ENCODE data around the gene HLA-A. TPM values are rescaled to one million over a fixed set of nuclear protein-coding genes. Genes with fewer than 3 reads are reported as not detected.
A peak's percentile ranks its signal among the peaks of the same experiment; 100 is the strongest.
"Not testable (repeated sequence)": the region's sequence is repeated elsewhere in the genome, so short reads cannot be mapped to it uniquely, and the experiment has no call there.

HLA-A gene
- total and polyA plus RNA-seq, 5 donors from 2014 or later, result 2,388 to 5,572 (median 3,890) TPM

- Histone ChIP-seq H3K36me3 (ENCODE audit: control insufficient read depth, insufficient read depth, low read length) (no peaks in the 10 kb centered on the region), H3K27me3 (ENCODE audit: control insufficient read depth, insufficient read depth, low read length) (no peaks in the 10 kb centered on the region), H3K9me3 (ENCODE audit: control insufficient read depth in 2 of 2, low read length in 2 of 2) (no peaks in the 10 kb centered on the region), H3K27ac (ENCODE audit: insufficient read depth, low read length, poor library complexity, severe bottlenecking) (peak overlapping the region; percentile 96), H3K4me3 (ENCODE audit: low read depth, low read length) (no peak overlapping the region), H3K4me1 (ENCODE audit: control insufficient read depth, insufficient read depth, low read length, poor library complexity, severe bottlenecking) (peaks cover 20% of the 10 kb centered on the region)
- DNase-seq (no peak), ATAC-seq (ENCODE audit: low read depth in 2 of 2) (no peak)
- Mint-ChIP-seq H3K9me3 (no peaks in the 10 kb centered on the region), H3K27ac (peak overlapping the region; percentile 98 to 99 (median 99)), H3K4me3 (peak overlapping the region in 3 of 4 donors; percentile 87 to 95 (median 92)), H3K36me3 (peaks cover 9% of the 10 kb centered on the region), H3K27me3 (no peaks in the 10 kb centered on the region), H3K4me1 (peaks cover 0 to 27% (median 12%) of the 10 kb centered on the region in 4 donors)
Measured at GRCh38 chr6:29925321-29925720, 17.0 kb upstream of the HLA-A start.

- Mint-ChIP-seq H3K9me3 (no peaks in the 10 kb centered on the region), H3K4me1 (peaks cover 0 to 27% (median 12%) of the 10 kb centered on the region in 4 donors), H3K4me3 (peak overlapping the region in 3 of 4 donors; percentile 87 to 95 (median 92)), H3K36me3 (peaks cover 9% of the 10 kb centered on the region), H3K27me3 (no peaks in the 10 kb centered on the region), H3K27ac (peak overlapping the region; percentile 98 to 99 (median 99))
- no peaks in the 10 kb centered on the region for H3K9me3 ChIP-seq (ENCODE audit: control insufficient read depth in 2 of 2, low read length in 2 of 2)
- no peaks in the 10 kb centered on the region for H3K27me3 ChIP-seq (ENCODE audit: control insufficient read depth, insufficient read depth, low read length)
- peak overlapping the region; percentile 67 for H3K4me3 ChIP-seq (ENCODE audit: low read depth, low read length)
- H3K27ac ChIP-seq (ENCODE audit: insufficient read depth, low read length, poor library complexity, severe bottlenecking), result peak overlapping the region; percentile 96
- DNase-seq (peak in 1 of 3 donors; percentile 19), ATAC-seq (ENCODE audit: low read depth in 2 of 2) (no peak)
- no peaks in the 10 kb centered on the region for H3K36me3 ChIP-seq (ENCODE audit: control insufficient read depth, insufficient read depth, low read length)
- peaks cover 20% of the 10 kb centered on the region for H3K4me1 ChIP-seq (ENCODE audit: control insufficient read depth, insufficient read depth, low read length, poor library complexity, severe bottlenecking)
Measured at GRCh38 chr6:29925727-29926412, 16.5 kb upstream of the HLA-A start.

- ATAC-seq (ENCODE audit: low read depth in 2 of 2), result peak; percentile 84 to 94
- Histone ChIP-seq H3K27me3 (ENCODE audit: control insufficient read depth, insufficient read depth, low read length) (no peaks in the 10 kb centered on the region), H3K27ac (ENCODE audit: insufficient read depth, low read length, poor library complexity, severe bottlenecking) (peak overlapping the region; percentile 96), H3K4me1 (ENCODE audit: control insufficient read depth, insufficient read depth, low read length, poor library complexity, severe bottlenecking) (peaks cover 20% of the 10 kb centered on the region), H3K4me3 (ENCODE audit: low read depth, low read length) (peak overlapping the region; percentile 82), H3K36me3 (ENCODE audit: control insufficient read depth, insufficient read depth, low read length) (no peaks in the 10 kb centered on the region), H3K9me3 (ENCODE audit: control insufficient read depth in 2 of 2, low read length in 2 of 2) (no peaks in the 10 kb centered on the region)
- peaks cover 0 to 25% (median 12%) of the 10 kb centered on the region in 4 donors for H3K4me1 Mint-ChIP-seq
- H3K9me3 Mint-ChIP-seq, result no peaks in the 10 kb centered on the region
- peak overlapping the region; percentile 98 to 99 (median 99) for H3K27ac Mint-ChIP-seq
- H3K4me3 Mint-ChIP-seq, result peak overlapping the region in 3 of 4 donors; percentile 87 to 95 (median 92)
- no peaks in the 10 kb centered on the region for H3K27me3 Mint-ChIP-seq
- peaks cover 9% of the 10 kb centered on the region for H3K36me3 Mint-ChIP-seq
- DNase-seq, result peak; percentile 78 to 92 (median 79)
Measured at GRCh38 chr6:29926413-29927274, 15.7 kb upstream of the HLA-A start.

GRCh38 chr6:29927275-29927569, 15.1 kb upstream of the HLA-A start:
- no peaks in the 10 kb centered on the region for H3K27me3 ChIP-seq (ENCODE audit: control insufficient read depth, insufficient read depth, low read length)
- peak overlapping the region; percentile 96 for H3K27ac ChIP-seq (ENCODE audit: insufficient read depth, low read length, poor library complexity, severe bottlenecking)

GRCh38 chr6:29927841-29928388, 14.4 kb upstream of the HLA-A start:
- peaks cover 20% of the 10 kb centered on the region for H3K4me1 ChIP-seq (ENCODE audit: control insufficient read depth, insufficient read depth, low read length, poor library complexity, severe bottlenecking)
- peak overlapping the region; percentile 96 for H3K27ac ChIP-seq (ENCODE audit: insufficient read depth, low read length, poor library complexity, severe bottlenecking)
- H3K4me3 ChIP-seq (ENCODE audit: low read depth, low read length), result peak overlapping the region; percentile 82

More at GRCh38 chr6:29927275-29927569, 15.1 kb upstream of the HLA-A start:
- peaks cover 20% of the 10 kb centered on the region for H3K4me1 ChIP-seq (ENCODE audit: control insufficient read depth, insufficient read depth, low read length, poor library complexity, severe bottlenecking)
- Mint-ChIP-seq H3K27ac (peak overlapping the region; percentile 98 to 99 (median 99)), H3K27me3 (no peaks in the 10 kb centered on the region), H3K9me3 (no peaks in the 10 kb centered on the region), H3K36me3 (peaks cover 9% of the 10 kb centered on the region), H3K4me3 (peak overlapping the region in 3 of 4 donors; percentile 87 to 95 (median 92)), H3K4me1 (peaks cover 0 to 25% (median 12%) of the 10 kb centered on the region in 4 donors)
- H3K9me3 ChIP-seq (ENCODE audit: control insufficient read depth in 2 of 2, low read length in 2 of 2), result no peaks in the 10 kb centered on the region
- H3K36me3 ChIP-seq (ENCODE audit: control insufficient read depth, insufficient read depth, low read length), result no peaks in the 10 kb centered on the region
- no peak for ATAC-seq (ENCODE audit: low read depth in 2 of 2)
- no peak for DNase-seq
- H3K4me3 ChIP-seq (ENCODE audit: low read depth, low read length), result peak overlapping the region; percentile 82

GRCh38 chr6:29930047-29930446, 12.3 kb upstream of the HLA-A start:
- not testable (repeated sequence) for H3K36me3 ChIP-seq (ENCODE audit: control insufficient read depth, insufficient read depth, low read length); ATAC-seq (ENCODE audit: low read depth in 2 of 2); H3K4me3 ChIP-seq (ENCODE audit: low read depth, low read length); H3K9me3 Mint-ChIP-seq; H3K27me3 Mint-ChIP-seq; H3K9me3 ChIP-seq (ENCODE audit: control insufficient read depth in 2 of 2, low read length in 2 of 2); H3K27me3 ChIP-seq (ENCODE audit: control insufficient read depth, insufficient read depth, low read length); DNase-seq; H3K27ac Mint-ChIP-seq; H3K36me3 Mint-ChIP-seq; H3K27ac ChIP-seq (ENCODE audit: insufficient read depth, low read length, poor library complexity, severe bottlenecking)
- Mint-ChIP-seq H3K4me3 (peak overlapping the region in 1 of 4 donors; percentile 35), H3K4me1 (peaks cover 0 to 18% (median 10%) of the 10 kb centered on the region in 4 donors)
- peaks cover 20% of the 10 kb centered on the region for H3K4me1 ChIP-seq (ENCODE audit: control insufficient read depth, insufficient read depth, low read length, poor library complexity, severe bottlenecking)

More at GRCh38 chr6:29927841-29928388, 14.4 kb upstream of the HLA-A start:
- Histone ChIP-seq H3K9me3 (ENCODE audit: control insufficient read depth in 2 of 2, low read length in 2 of 2) (no peaks in the 10 kb centered on the region), H3K27me3 (ENCODE audit: control insufficient read depth, insufficient read depth, low read length) (no peaks in the 10 kb centered on the region), H3K36me3 (ENCODE audit: control insufficient read depth, insufficient read depth, low read length) (no peaks in the 10 kb centered on the region)
- Mint-ChIP-seq H3K4me1 (peaks cover 0 to 25% (median 12%) of the 10 kb centered on the region in 4 donors), H3K4me3 (peak overlapping the region in 3 of 4 donors; percentile 87 to 95 (median 92)), H3K36me3 (peaks cover 9% of the 10 kb centered on the region), H3K27ac (peak overlapping the region; percentile 7 to 98 (median 62)), H3K9me3 (no peaks in the 10 kb centered on the region), H3K27me3 (no peaks in the 10 kb centered on the region)
- DNase-seq (no peak), ATAC-seq (ENCODE audit: low read depth in 2 of 2) (no peak)

GRCh38 chr6:29933955-29934354, 8.4 kb upstream of the HLA-A start:
- Mint-ChIP-seq H3K4me1 (peaks cover 0 to 5% (median 4%) of the 10 kb centered on the region in 4 donors), H3K27me3 (peaks cover 5% of the 10 kb centered on the region), H3K27ac (no peak overlapping the region), H3K36me3 (peaks cover 10% of the 10 kb centered on the region), H3K4me3 (no peak overlapping the region), H3K9me3 (peaks cover 0 to 4% (median 0%) of the 10 kb centered on the region in 7 donors)
- Histone ChIP-seq H3K36me3 (ENCODE audit: control insufficient read depth, insufficient read depth, low read length) (no peaks in the 10 kb centered on the region), H3K27me3 (ENCODE audit: control insufficient read depth, insufficient read depth, low read length) (no peaks in the 10 kb centered on the region), H3K9me3 (ENCODE audit: control insufficient read depth in 2 of 2, low read length in 2 of 2) (no peaks in the 10 kb centered on the region), H3K27ac (ENCODE audit: insufficient read depth, low read length, poor library complexity, severe bottlenecking) (no peak overlapping the region), H3K4me3 (ENCODE audit: low read depth, low read length) (no peak overlapping the region), H3K4me1 (ENCODE audit: control insufficient read depth, insufficient read depth, low read length, poor library complexity, severe bottlenecking) (no peaks in the 10 kb centered on the region)
- ATAC-seq (ENCODE audit: low read depth in 2 of 2) (no peak), DNase-seq (no peak)

All from CD4-positive, CD25-positive, alpha-beta regulatory T cell (primary cell).